ENCODE data around the gene KCTD8. TPM values are rescaled to one million over a fixed set of nuclear protein-coding genes. Genes with fewer than 3 reads are reported as not detected.

Gene KCTD8
- total RNA-seq, 2 experiments from 2014 or later: not detected

DNA sequence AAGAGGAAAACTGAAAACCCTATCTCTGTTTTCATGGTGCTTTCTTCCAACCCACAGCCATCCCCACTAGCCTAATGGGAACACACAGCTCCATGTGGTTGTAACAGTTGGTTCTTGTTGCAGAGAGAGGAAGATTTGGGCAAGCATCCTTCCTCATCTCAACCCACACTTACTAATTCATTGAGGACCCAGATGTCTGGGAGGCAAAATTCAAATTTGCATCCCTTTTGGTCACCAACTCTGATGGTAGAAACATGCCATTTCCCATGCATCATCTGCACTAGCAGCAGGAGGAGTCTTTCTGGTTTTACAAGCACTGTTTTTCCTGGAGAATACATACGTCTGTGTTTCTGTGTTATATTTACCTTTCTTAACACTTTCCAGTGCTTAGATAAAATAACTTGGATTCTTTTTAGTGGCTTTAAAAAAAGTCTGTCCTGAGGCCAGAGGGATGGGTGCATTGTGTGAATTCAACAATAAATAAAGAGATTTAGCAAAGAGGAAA is 301.0 kb downstream of the KCTD8 start:
- intact Hi-C loops (cut with micrococcal nuclease): no loop called here
- Mint-ChIP-seq H3K27ac (no peak overlapping the region), H3K9me3 (peaks cover 9% of the 10 kb centered on the region), H3K4me1 (ENCODE audit: low read depth) (no peaks in the 10 kb centered on the region), H3K36me3 (ENCODE audit: low read depth) (no peaks in the 10 kb centered on the region), H3K27me3 (ENCODE audit: low read depth) (no peaks in the 10 kb centered on the region), H3K4me3 (no peak overlapping the region)
- DNase-seq: no peak
- CTCF ChIA-PET: no interaction called here

GRCh38 chr4:44146516-44146915 is 302.1 kb downstream of the KCTD8 start:
- H3K9me3 Mint-ChIP-seq: peaks cover 11% of the 10 kb centered on the region
- H3K4me1 Mint-ChIP-seq (ENCODE audit: low read depth): no peaks in the 10 kb centered on the region
- H3K27me3 Mint-ChIP-seq (ENCODE audit: low read depth): no peaks in the 10 kb centered on the region
- no peak overlapping the region for H3K27ac Mint-ChIP-seq
- no peak for DNase-seq
- H3K4me3 Mint-ChIP-seq: no peak overlapping the region
- CTCF ChIA-PET: no interaction called here
- intact Hi-C loops (cut with micrococcal nuclease): no loop called here
- no peaks in the 10 kb centered on the region for H3K36me3 Mint-ChIP-seq (ENCODE audit: low read depth)

GRCh38 chr4:44145868-44146267 is 302.7 kb downstream of the KCTD8 start:
- H3K27me3 Mint-ChIP-seq (ENCODE audit: low read depth): no peaks in the 10 kb centered on the region
- intact Hi-C loops (cut with micrococcal nuclease): no loop called here
- DNase-seq: no peak
- CTCF ChIA-PET: no interaction called here
- no peak overlapping the region for H3K4me3 Mint-ChIP-seq
- no peaks in the 10 kb centered on the region for H3K36me3 Mint-ChIP-seq (ENCODE audit: low read depth)
- no peak overlapping the region for H3K27ac Mint-ChIP-seq
- peaks cover 10% of the 10 kb centered on the region for H3K9me3 Mint-ChIP-seq
- no peaks in the 10 kb centered on the region for H3K4me1 Mint-ChIP-seq (ENCODE audit: low read depth)

GRCh38 chr4:44132526-44132925 is 316.1 kb downstream of the KCTD8 start:
- no peaks in the 10 kb centered on the region for H3K27me3 Mint-ChIP-seq (ENCODE audit: low read depth)
- DNase-seq: no peak
- H3K27ac Mint-ChIP-seq: no peak overlapping the region
- H3K4me3 Mint-ChIP-seq: no peak overlapping the region
- CTCF ChIA-PET: no interaction called here
- H3K9me3 Mint-ChIP-seq: peaks cover 2% of the 10 kb centered on the region
- no peaks in the 10 kb centered on the region for H3K4me1 Mint-ChIP-seq (ENCODE audit: low read depth)
- intact Hi-C loops (cut with micrococcal nuclease): no loop called here
- H3K36me3 Mint-ChIP-seq (ENCODE audit: low read depth): no peaks in the 10 kb centered on the region

Other genes starting within 250 kb of the KCTD8 start
- gene YIPF7, start 202.8 kb upstream of the KCTD8 start, total RNA-seq: not detected
- gene GUF1, start 229.6 kb upstream of the KCTD8 start, total RNA-seq: 10 to 100 TPM; 32.6 to 32.9 TPM

Measured in activated naive CD4-positive, alpha-beta T cell treated with anti-CD3 and anti-CD28 coated beads for 36 hours (primary cell).